GM19043 (cell line): ENCODE measurements around the gene WBP4.
"Not testable (repeated sequence)": the region's sequence is repeated elsewhere in the genome, so short reads cannot be mapped to it uniquely, and the experiment has no call there.

Source experiments
- ATAC-seq: cut with Tn5 transposase; IDR thresholded peaks from one replicate; pipeline ENCODE4 v1.9.1; 2021; ENCODE audit warnings: low read depth; ENCODE audit not compliant: unreplicated experiment

The WBP4 gene

DNA sequence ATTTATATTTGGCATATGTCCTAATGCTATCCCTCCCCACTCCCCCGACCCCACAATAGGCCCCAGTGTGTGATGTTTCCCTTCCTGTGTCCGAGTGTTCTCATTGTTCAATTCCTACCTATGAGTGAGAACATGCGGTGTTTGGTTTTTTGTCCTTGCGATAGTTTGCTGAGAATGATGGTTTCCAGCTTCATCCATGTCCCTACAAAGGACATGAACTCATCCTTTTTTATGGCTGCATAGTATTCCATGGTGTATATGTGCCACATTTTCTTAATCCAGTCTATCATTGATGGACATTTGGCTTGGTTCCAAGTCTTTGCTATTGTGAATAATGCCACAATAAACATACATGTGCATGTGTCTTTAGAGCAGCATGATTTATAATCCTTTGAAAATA lies 18.9 kb upstream of the WBP4 start:
- ATAC-seq: not testable (repeated sequence)

DNA sequence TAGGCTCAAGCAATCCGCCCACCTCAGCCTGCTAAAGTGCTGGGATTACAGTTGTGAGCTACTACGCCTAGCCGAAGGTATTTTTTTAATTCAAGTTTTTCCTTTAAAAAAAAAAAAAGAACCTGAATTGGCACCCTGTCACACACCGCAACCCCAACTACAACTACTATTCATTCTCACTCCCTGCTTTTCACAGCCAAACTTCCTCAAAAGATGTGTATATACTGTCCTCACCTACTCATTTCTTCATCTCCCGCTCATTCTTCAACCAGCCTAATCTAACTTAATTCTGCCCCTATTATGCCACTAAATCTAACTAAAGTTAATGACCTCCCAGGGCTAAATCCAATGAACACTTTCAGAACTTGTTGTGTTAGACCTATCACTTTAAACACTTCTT lies 12.7 kb upstream of the WBP4 start:
- no peak for ATAC-seq

DNA sequence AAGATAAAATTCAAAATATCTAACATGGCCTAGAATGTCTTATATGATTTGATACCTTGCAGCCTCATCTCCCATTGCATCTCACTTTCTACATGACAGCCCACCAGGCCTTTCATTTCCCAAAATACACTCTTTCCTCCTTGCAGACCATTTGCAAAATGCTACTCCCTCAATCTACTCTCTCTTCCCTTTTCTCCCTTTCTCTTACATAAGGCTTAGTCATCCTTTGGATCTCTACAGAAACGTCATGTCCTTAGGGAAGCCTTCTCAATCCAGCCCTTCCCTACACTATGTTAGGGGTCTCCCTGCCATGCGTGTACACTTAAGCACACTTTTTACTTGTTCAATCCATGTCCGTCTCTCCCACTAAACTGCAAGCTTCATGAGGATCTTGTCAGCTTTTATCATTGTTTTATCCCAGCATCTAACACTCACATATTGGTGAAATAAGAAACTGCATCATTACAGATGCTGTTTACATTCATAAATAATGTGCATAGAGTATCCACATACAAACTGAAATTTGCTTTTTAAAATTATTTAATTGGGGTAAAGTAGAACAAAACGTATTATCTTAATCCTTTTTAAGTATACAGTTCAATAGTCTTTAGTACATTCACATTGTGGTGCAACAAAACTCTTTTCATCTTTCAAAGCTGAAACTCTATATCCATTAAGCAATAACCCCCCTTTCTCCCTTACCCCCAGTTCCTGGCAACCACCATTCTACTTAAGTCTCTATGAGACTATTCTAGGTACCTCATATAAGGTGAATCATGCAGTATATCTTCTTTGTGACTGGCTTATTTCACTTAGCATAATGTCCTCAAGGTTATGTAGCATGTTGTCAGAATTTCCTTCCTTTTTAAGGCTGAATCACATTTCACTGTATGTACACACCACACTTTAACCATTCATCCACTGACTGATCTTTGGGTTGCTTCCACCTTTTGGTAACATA lies 11.5 kb upstream of the WBP4 start:
- ATAC-seq: no peak

DNA sequence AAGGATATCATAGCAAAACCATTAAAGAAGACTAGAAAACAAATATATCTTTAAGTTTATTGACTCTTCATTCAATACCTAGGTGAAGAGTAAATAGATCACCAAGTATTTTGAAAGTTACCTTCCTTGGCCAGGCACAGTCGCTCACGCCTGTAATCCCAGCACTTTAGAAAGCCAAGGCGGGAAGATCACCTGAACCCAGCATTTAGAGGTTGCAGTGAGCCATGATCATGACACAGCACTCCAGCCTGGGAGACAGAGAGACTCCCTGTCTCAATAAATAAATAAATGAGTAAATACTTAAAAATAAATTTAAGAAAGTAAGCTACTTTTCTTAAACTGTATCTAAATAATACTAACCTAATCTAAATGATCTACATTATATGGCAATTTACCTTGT lies 8.9 kb upstream of the WBP4 start:
- no peak for ATAC-seq

DNA sequence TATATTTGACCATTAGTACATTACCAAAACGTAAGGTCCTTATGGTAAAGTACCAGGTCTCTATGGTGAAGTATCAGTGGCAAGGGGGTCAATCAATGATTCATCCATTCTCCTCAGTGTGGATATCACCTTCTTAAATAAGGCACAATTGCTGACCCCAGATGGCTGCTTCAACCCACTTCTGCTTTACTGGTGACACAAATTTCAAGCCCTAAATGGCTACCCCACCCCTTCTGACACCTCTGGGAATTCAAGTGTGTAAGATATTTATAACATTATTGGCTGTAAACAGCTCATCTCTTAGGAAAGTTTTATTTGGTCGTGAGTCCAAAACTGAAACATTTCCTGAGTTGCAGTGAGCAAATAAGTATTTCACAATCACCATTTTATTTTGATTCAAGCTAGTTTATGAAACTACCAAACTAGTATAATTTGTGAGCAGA lies 7.9 kb upstream of the WBP4 start:
- peak; percentile 83 for ATAC-seq

DNA sequence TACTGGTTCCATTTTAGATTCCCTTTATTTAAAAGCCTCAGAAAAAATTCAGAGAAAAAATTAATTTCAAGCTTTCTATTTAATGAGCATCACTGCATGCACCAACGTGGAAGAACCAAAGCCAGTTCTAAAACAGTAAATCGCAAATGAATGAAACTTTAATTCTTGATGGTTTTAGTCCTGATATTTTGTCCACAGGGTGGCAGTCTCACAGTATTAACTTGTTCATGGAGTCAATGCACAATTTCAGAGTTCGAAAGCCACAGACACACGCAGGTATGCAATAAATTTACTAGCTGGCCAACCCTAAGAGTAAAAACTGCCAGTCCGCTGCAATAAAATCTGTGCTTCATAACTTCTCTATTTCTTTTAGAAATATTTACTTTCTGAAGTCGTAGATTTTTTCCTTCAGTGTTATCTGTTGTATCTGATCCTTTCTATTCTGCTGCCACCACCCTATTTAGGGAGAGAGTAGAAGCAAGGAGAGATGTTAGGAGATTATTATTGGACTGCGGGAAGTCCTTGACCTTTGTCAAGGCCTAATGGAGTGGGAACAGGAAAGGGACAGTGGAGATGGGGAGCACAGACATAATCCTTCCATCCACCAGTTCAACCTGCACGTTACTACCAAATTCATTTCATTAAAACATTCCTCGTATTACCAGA lies 7.0 kb upstream of the WBP4 start:
- no peak for ATAC-seq

DNA sequence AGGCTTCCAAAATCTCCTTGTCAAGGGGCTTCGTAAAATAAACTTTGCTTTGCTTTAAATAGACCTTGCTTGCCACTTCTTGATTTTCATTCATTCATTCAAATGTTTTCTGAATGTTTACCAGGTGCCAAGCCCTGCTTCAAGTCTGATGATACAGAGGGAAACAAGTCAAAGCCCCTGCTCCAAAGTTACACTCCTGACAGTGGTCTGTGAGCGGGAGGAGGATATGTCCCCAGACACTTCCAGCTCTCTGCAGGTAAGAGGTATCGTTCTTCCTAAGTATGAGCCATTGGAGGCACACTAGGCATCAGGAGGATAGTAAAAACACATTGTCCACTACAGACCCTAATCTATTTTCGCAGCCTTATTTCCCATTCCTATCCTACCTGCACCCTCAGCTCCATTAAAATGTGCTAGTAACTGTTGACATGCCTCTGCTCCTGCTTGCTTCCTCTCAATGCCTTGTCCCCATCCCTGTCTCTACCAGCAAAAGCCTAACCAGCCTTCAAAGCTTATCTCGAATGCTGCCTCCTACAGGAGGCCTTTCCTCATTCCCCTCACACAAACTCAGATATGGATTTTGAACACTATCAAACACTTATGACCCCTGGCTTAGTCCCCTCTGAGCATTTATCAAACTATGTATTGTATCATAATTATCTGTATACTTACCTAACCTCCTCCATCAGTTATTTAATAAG lies 6.2 kb upstream of the WBP4 start:
- ATAC-seq: no peak

DNA sequence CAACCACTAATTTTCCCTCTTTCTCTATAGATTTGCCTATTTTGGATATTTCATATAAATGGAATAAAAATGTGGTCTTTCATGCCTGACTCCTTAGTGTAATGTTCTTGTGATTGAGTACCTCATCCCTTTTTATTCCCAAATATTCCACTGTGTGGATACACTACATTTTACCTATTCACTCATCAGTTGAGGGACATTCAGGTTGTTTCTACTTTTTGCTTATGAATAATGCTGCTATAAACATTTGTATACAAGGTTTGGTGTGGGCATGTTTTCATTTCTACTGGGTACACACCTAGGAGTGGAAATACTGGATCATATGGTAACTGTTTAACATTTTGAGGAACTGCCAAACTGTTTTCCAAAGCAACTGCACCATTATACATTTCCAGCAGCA lies 5.1 kb upstream of the WBP4 start:
- no peak for ATAC-seq

DNA sequence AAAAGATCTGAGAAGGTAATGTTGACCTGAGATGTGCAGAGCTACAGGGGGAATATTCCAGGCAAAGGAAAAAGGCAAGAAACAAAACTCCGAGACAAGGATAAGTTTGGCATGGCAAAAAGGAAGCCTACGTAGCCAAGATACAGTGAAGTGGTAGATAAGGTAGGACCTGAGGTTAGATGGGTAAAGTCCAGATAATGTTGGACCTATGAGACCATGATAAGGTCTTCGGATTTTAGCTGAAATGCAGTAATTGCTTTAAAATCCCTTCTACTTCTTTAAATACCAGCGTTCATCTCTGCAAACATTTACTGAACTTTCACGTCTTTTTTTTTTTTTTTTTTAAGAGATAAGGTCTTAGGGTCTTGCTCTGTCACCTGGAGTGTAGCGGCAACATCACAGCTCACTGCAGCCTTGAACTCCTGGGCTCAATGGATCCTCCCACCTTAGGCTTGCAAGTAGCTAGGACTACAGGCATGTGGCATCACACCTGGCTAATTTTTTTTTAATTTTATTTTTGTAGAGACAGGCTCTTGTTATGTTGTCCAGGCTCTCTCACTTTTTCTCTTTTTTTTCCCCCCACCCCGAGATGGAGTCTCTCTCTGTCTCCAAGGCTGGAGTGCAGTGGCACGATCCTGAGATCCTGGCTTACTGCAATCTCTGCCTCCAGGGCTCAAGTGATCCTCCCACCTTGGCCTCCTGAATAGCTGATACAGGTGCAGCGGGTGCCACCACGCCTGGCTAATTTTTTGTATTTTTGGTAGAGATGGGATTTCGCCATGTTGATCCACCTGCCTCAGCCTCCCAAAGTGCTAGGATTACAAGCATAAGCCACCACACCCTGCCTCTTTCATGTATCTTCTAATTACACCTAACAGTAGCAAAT lies 4.2 kb upstream of the WBP4 start:
- no peak for ATAC-seq

DNA sequence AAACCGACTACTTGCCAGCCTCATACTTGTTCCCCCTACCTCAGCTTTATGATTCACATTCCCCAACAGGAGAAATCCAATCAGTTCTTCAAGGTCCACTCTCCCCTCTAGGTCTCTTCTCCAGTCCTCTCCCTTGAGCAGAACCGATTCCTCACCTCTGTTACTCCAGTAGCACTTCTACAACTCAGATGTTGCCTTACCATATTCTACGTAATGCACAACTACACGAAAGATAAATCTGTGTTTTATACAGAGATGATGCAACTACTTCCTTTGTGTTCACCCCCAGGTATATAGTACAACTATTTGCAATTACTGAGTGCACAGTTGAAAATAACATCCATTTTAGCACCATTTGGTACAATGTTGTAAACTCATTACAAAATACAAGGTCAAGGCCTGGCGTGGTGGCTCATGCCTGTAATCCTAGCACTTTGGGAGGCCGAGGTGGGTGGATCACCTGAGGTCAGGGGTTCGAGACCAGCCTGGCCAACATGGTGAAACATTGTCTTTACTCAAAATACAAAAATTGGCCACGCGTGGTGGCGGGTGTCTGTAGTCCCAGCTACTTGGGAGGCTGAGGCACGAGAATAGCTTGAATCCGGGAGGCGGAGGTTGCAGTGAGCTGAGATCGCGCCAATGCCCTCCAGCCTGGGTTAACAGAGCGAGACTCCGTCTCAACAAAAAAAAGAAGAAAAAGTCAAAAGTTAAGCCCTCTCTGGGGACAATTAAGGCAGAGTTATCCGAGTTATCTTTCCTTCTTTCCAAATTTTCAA lies 2.8 kb upstream of the WBP4 start:
- no peak for ATAC-seq

DNA sequence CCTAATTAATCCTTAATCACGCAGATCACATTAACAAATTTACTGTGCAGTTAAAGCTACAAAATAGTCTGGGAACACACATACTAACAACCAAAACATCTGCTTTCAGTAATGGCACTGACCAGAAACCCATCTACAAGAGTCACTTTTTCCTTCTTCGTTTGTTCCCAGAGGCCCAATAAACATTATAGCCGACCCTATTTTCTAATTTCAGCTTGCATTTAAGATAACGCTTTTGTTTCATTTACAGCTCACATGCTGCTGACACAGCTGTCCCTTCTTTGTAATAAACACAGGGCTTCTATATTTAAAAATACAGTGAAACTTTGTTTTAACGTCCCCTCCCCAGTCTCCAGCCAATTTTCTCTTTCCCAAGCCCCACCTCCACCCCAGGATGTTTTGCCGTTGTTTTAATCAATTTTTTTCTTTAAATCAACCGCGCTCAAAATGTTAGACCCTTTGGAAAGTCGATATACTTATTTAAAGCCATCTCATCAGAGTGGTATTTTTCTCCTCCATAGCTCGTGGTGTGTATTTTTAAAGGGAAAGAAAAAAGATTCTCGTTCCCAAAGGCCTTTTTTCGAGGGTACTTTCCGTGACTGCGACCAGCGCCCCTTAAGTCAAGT lies 1.7 kb upstream of the WBP4 start:
- no peak for ATAC-seq

DNA sequence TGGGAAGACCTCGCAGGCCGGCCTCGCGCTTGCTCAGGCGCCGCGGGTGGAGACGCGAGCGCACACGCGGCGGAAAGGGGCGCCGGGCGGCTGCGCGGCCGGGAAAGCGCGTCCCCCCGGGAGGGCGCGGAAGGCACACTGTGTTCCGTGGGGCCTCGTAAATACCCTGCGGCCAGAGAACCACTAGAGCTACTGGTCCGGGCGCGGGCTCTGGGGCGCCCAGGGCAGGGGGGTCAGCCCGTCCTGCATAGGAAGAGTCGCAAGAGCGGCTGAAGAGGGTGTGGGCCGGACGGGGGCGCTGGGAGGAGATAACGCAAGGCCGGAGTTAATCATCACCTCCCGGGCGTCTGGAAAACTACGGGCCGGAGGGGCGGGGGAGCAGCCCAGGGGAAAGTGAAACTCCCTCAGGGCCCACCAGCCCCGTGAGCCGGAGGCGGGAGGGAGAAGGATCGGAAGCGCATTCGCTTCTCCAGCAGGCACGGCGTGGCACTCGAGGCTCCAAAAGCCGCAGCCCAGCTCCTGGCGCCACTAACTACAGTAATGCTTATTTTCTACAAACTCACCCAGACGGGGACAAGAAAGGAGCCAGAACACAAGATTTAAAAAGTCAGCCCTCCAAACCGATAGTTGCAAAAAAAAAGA lies 1.1 kb upstream of the WBP4 start:
- ATAC-seq: peak; percentile 43

DNA sequence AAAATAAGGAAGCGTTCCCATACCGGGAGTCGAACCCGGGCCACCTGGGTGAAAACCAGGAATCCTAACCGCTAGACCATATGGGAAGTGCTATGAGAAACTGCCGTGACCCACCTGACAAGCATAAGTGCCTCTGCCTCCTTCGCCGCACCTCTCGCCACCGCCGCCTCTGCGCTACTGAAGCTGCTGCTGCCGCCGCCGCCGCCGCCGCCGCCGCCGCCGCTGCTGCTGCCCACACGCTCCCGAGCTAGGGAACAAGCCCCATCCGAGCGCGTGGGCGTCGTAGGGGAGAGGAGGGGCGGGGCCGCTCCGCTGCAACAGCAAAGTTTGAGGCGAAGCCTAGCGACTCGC lies 610 bp upstream of the WBP4 start:
- no peak for ATAC-seq

DNA sequence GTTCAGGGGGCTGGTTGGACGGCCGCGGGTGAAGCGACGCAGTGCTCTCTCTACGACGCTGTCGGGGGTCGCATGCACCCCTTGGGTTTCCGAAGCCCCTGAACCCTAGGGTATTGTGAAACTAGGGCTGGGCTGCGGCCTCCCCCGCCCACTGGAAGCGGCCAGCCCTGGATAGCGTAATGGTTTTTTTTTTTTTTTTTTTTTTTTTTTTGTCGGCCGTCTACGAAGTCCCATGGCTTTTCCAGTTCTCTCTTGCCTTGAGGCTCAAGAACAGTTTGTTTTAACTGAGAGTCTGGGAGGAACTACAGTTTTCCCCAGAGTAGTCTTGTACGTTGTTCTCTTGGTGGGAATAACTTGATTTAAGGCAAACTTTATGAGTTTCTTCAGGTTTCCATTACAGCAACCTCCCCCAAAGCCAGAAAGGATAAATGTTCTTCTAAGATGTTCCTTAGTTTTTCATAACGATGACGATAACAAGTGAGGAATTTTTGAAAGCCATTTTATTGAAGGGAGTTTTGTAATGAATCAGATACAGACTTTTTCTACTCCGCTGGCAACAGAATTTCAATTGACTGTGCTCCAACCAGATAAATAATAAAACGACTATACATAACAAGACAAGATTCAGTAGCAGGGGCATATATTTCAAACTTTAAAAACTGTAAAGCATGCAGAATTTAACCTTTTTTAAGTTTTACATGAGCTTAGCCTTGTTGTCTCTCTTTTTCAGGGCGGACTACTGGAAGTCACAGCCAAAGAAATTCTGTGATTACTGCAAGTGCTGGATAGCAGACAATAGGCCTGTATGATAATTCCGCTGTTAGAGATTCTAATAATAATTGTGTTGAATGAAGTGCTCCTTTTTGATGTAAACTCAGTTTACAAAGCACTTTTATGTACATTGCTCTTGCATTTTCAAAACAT lies 867 bp downstream of the WBP4 start:
- peak; percentile 26 for ATAC-seq

DNA sequence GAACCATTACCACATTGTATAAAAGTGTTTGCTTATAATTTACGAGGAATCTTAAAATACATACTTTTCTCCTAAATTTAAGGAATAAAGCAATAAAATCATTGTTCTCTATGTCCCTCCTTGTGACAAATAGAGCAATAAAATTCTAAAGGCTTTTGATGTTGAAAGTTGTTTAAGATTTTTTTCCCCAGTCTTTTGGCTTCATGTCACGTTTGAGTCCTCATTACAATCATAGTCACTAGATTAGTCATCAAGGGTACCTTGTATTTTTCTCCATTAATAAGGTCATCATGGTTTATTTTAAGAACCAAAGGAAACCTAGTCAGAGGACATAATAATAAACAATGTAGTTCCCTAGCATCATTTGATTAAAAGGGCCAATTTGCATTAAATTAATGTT lies 3.2 kb downstream of the WBP4 start:
- ATAC-seq: no peak

DNA sequence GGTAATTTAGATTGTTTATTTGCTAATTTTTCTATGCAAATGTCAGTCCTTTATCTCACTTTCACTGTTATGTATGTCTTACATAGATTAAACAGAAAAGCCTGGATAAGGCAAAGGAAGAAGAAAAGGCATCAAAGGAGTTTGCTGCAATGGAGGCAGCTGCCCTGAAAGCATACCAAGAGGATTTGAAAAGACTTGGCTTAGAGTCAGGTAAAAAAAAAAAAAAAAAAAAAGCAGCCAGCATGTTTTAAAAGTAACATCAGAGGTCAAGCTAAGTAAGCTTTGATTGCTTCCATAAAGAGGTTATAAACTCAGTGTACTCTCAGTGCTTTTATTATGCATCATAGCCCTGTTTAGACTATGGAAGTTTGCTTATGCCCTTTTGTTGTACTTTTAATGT lies 3.8 kb downstream of the WBP4 start:
- no peak for ATAC-seq

DNA sequence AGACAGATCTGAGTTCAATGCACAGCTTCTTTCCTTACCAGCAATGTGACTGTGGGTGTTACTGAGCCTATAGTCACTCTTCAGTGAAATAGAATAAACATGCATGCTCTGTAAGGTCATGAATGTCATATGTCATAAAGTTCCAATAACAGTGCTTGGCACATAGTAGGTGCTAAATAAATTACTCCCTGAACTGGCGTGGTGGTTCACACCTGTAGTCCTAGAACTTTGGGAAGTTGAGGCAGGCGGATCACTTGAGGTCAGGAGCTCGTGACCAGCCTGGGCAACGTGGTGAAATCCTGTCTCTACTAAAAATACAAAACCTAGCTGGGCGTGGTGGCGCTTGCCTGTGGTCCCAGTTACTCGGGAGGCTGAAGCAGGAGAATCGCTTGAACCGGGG lies 13.2 kb downstream of the WBP4 start:
- ATAC-seq: no peak

DNA sequence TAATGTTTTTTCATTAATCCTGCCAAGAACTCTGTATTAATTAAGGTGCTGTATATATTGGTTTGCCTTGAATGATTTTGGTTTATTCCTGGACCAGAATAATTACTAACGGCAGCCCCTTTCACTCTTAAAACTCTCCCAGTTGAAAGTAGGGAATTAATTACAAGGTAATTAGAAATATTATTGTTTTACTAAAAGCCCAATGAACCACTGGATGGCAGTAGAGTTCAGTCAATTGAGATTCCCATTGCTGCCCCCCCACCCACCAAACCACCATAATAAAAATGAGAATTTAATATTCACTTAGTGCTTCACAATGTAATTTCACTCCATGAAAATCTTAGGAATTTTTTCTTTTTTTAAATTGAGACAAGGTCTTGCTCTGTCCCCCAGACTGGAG lies 13.7 kb downstream of the WBP4 start:
- no peak for ATAC-seq
